HG02981 (cell line): ENCODE measurements around the gene VSTM1.
"Not testable (repeated sequence)": the region's sequence is repeated elsewhere in the genome, so short reads cannot be mapped to it uniquely, and the experiment has no call there.

Experiments used
- ATAC-seq: cut with Tn5 transposase; IDR thresholded peaks from one replicate; pipeline ENCODE4 v1.9.1; 2021; ENCODE audit warnings: mild to moderate bottlenecking, moderate library complexity; ENCODE audit not compliant: unreplicated experiment

Gene VSTM1

GRCh38 chr19:54074851-54075250 lies 11.2 kb upstream of the VSTM1 start:
- ATAC-seq = no peak

- no peak for ATAC-seq
Observed at GRCh38 chr19:54073829-54074228, 10.1 kb upstream of the VSTM1 start.

- ATAC-seq = no peak
Observed at GRCh38 chr19:54069470-54069869, 5.8 kb upstream of the VSTM1 start.

GRCh38 chr19:54062643-54063042 lies 1.1 kb downstream of the VSTM1 start:
- ATAC-seq = no peak

- ATAC-seq = no peak
Observed at GRCh38 chr19:54047616-54048015, 16.1 kb downstream of the VSTM1 start.

- no peak for ATAC-seq
Observed at GRCh38 chr19:54045771-54046170, 17.9 kb downstream of the VSTM1 start.

- no peak for ATAC-seq
Observed at GRCh38 chr19:54042989-54043388, 20.7 kb downstream of the VSTM1 start.

GRCh38 chr19:54041969-54042606 lies 21.6 kb downstream of the VSTM1 start:
- no peak for ATAC-seq

- no peak for ATAC-seq
Observed at GRCh38 chr19:54040003-54040402, 23.7 kb downstream of the VSTM1 start.

GRCh38 chr19:54036542-54036941 lies 27.2 kb downstream of the VSTM1 start:
- ATAC-seq = not testable (repeated sequence)

- no peak for ATAC-seq
Observed at GRCh38 chr19:54035215-54036178, 28.2 kb downstream of the VSTM1 start.

- ATAC-seq = no peak
Observed at GRCh38 chr19:54030895-54031586, 32.7 kb downstream of the VSTM1 start.

GRCh38 chr19:54029930-54030490 lies 33.7 kb downstream of the VSTM1 start:
- no peak for ATAC-seq

- ATAC-seq = no peak
Observed at GRCh38 chr19:54029301-54029700, 34.4 kb downstream of the VSTM1 start.

GRCh38 chr19:54026656-54027055 lies 37.0 kb downstream of the VSTM1 start:
- no peak for ATAC-seq

GRCh38 chr19:54024660-54025059 lies 39.0 kb downstream of the VSTM1 start:
- no peak for ATAC-seq

- ATAC-seq = no peak
Observed at GRCh38 chr19:54023191-54023590, 40.5 kb downstream of the VSTM1 start.

- ATAC-seq = no peak
Observed at GRCh38 chr19:54021932-54022331, 41.8 kb downstream of the VSTM1 start.

GRCh38 chr19:54021363-54021762 lies 42.3 kb downstream of the VSTM1 start:
- ATAC-seq = no peak

- no peak for ATAC-seq
Observed at GRCh38 chr19:54017261-54017660, 46.4 kb downstream of the VSTM1 start.

- ATAC-seq = no peak
Observed at GRCh38 chr19:54014920-54015560, 48.7 kb downstream of the VSTM1 start.
